ENCODE results near the gene TLR3. TPM values are rescaled to one million over a fixed set of nuclear protein-coding genes. Genes with fewer than 3 reads are reported as not detected.
"Not testable (repeated sequence)": the region's sequence is repeated elsewhere in the genome, so short reads cannot be mapped to it uniquely, and the experiment has no call there.

TLR3 gene
- total RNA-seq, 1 experiment from 2014 or later, result 0.57 TPM

DNA sequence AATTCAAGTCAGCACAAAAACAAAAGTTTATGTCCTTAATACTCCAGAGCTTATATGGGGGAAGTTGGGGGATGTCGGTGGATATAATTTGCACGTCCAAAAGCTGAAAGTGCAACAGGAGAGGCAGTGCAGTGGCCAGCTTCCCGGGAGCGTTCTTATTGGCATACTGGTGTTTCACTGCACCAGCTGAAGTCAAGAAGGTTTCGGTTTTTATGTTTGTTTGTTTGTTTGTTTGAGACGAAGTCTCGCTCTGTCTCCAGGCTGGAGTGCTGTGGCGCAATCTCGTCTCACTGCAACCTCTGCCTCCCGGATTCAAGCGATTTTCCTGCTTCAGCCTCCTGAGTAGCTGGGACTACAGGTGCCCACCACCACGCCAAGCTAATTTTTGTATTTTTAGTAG is 28.6 kb upstream of the TLR3 start:
- DNase-seq, result no peak

GRCh38 chr4:186047501-186047900 is 21.5 kb upstream of the TLR3 start:
- BruUV-seq (replicated peaks); H3K4me1 Mint-ChIP-seq (ENCODE audit: low read depth, unreplicated experiment); DNase-seq; CTCF ChIA-PET; H3K4me1 ChIP-seq; H3K27me3 ChIP-seq (replicated peaks; ENCODE audit: control insufficient read depth, insufficient read depth, low read length); H3K27me3 Mint-ChIP-seq (ENCODE audit: insufficient read depth, unreplicated experiment); H3K4me3 Mint-ChIP-seq (ENCODE audit: unreplicated experiment); H3K36me3 ChIP-seq (ENCODE audit: control insufficient read depth, insufficient read depth, low read length); H3K27ac Mint-ChIP-seq (ENCODE audit: unreplicated experiment); H3K9me3 ChIP-seq; H3K9me3 Mint-ChIP-seq (ENCODE audit: unreplicated experiment); intact Hi-C loops (cut with micrococcal nuclease; ENCODE audit: unreplicated experiment); H3K4me3 ChIP-seq (ENCODE audit: low read depth, low read length); POLR2A ChIA-PET; H3K36me3 Mint-ChIP-seq (ENCODE audit: insufficient read depth, unreplicated experiment): not testable (repeated sequence)

More for the DNA sequence above, 28.6 kb upstream of the TLR3 start:
- TF ChIP-seq, protein P1, sequence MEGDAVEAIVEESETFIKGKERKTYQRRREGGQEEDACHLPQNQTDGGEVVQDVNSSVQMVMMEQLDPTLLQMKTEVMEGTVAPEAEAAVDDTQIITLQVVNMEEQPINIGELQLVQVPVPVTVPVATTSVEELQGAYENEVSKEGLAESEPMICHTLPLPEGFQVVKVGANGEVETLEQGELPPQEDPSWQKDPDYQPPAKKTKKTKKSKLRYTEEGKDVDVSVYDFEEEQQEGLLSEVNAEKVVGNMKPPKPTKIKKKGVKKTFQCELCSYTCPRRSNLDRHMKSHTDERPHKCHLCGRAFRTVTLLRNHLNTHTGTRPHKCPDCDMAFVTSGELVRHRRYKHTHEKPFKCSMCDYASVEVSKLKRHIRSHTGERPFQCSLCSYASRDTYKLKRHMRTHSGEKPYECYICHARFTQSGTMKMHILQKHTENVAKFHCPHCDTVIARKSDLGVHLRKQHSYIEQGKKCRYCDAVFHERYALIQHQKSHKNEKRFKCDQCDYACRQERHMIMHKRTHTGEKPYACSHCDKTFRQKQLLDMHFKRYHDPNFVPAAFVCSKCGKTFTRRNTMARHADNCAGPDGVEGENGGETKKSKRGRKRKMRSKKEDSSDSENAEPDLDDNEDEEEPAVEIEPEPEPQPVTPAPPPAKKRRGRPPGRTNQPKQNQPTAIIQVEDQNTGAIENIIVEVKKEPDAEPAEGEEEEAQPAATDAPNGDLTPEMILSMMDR (IDR thresholded peaks at IDR 0.05; ENCODE audit: insufficient read depth in 1 of 2, low read depth in 1 of 2, low read length in 1 of 2, severe bottlenecking in 1 of 2, unreplicated experiment in 1 of 2), result no peak
- Mint-ChIP-seq H3K27me3 (ENCODE audit: insufficient read depth, unreplicated experiment) (peaks cover 3% of the 10 kb centered on the region), H3K36me3 (ENCODE audit: insufficient read depth, unreplicated experiment) (no peaks in the 10 kb centered on the region), H3K4me3 (ENCODE audit: unreplicated experiment) (no peak overlapping the region), H3K4me1 (ENCODE audit: low read depth, unreplicated experiment) (no peaks in the 10 kb centered on the region), H3K27ac (ENCODE audit: unreplicated experiment) (no peak overlapping the region), H3K9me3 (ENCODE audit: unreplicated experiment) (peaks cover 15% of the 10 kb centered on the region)
- ChIA-PET CTCF (interaction anchor here (0.7 kb wide), 1 partner anchor 19 kb away, joined by 3 read pairs; no protein-coding TSS in a partner anchor), POLR2A (no interaction called here)
- no TSS peak for BruUV-seq (replicated peaks)
- no peak overlapping the region for H3K4me3 ChIP-seq (ENCODE audit: low read depth, low read length)
- H3K9me3 ChIP-seq, result peaks cover 6% of the 10 kb centered on the region; the same call in 1 of the 2 replicates
- intact Hi-C loops (cut with micrococcal nuclease; ENCODE audit: unreplicated experiment), result no loop called here
- H3K4me1 ChIP-seq, result 0 out of 2 replicates have a peak, but pooled peaks cover 5% of the 10 kb centered on the region
- no peaks in the 10 kb centered on the region for H3K27me3 ChIP-seq (replicated peaks; ENCODE audit: control insufficient read depth, insufficient read depth, low read length)
- no peaks in the 10 kb centered on the region for H3K36me3 ChIP-seq (ENCODE audit: control insufficient read depth, insufficient read depth, low read length)

- H3K4me3 Mint-ChIP-seq (ENCODE audit: unreplicated experiment); H3K4me1 Mint-ChIP-seq (ENCODE audit: low read depth, unreplicated experiment); BruUV-seq (replicated peaks); DNase-seq; H3K27me3 ChIP-seq (replicated peaks; ENCODE audit: control insufficient read depth, insufficient read depth, low read length); H3K27me3 Mint-ChIP-seq (ENCODE audit: insufficient read depth, unreplicated experiment); H3K4me3 ChIP-seq (ENCODE audit: low read depth, low read length); H3K36me3 Mint-ChIP-seq (ENCODE audit: insufficient read depth, unreplicated experiment); intact Hi-C loops (cut with micrococcal nuclease; ENCODE audit: unreplicated experiment); POLR2A ChIA-PET; H3K9me3 ChIP-seq; H3K4me1 ChIP-seq; H3K27ac Mint-ChIP-seq (ENCODE audit: unreplicated experiment); H3K36me3 ChIP-seq (ENCODE audit: control insufficient read depth, insufficient read depth, low read length); CTCF ChIA-PET; H3K9me3 Mint-ChIP-seq (ENCODE audit: unreplicated experiment): not testable (repeated sequence)
Observed at GRCh38 chr4:186050135-186050534, 18.8 kb upstream of the TLR3 start.

DNA sequence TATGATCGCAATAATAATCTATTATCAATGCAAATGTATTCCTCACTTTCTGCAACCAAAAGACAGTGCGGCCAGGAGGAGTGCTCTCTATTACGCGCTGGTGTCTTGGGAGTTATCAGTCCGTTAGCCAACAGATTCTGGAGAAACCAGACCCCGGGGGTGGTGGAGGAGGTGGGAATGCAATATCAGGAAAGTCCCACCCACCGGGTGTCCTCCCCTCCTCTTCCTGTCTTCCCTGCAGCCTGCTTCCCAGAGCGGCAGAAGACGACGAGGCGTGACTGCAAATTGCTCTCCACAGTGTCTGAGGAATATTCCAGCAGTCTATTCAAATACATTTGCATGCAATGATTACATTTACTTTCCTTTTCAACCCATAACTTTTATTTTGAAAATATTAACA is 17.9 kb upstream of the TLR3 start:
- intact Hi-C loops (cut with micrococcal nuclease; ENCODE audit: unreplicated experiment), result no loop called here
- Mint-ChIP-seq H3K27me3 (ENCODE audit: insufficient read depth, unreplicated experiment) (no peaks in the 10 kb centered on the region), H3K27ac (ENCODE audit: unreplicated experiment) (no peak overlapping the region), H3K4me1 (ENCODE audit: low read depth, unreplicated experiment) (no peaks in the 10 kb centered on the region), H3K9me3 (ENCODE audit: unreplicated experiment) (no peaks in the 10 kb centered on the region), H3K36me3 (ENCODE audit: insufficient read depth, unreplicated experiment) (peaks cover 7% of the 10 kb centered on the region), H3K4me3 (ENCODE audit: unreplicated experiment) (no peak overlapping the region)
- Histone ChIP-seq H3K27me3 (replicated peaks; ENCODE audit: control insufficient read depth, insufficient read depth, low read length) (no peaks in the 10 kb centered on the region), H3K36me3 (ENCODE audit: control insufficient read depth, insufficient read depth, low read length) (no peaks in the 10 kb centered on the region), H3K4me1 (no peaks in the 10 kb centered on the region), H3K4me3 (ENCODE audit: low read depth, low read length) (no peak overlapping the region), H3K9me3 (no peaks in the 10 kb centered on the region)
- DNase-seq, result no peak
- POLR2A ChIA-PET, result no interaction called here
- CTCF ChIA-PET, result no interaction called here
- TF ChIP-seq, protein P1 (IDR thresholded peaks at IDR 0.05; ENCODE audit: insufficient read depth in 1 of 2, low read depth in 1 of 2, low read length in 1 of 2, severe bottlenecking in 1 of 2, unreplicated experiment in 1 of 2), result no peak
- BruUV-seq (replicated peaks), result no TSS peak

Measured in Caco-2 (cell line).